Cardiac fibroblast (primary cell): Measurements from ENCODE around the gene MRAP2.

ENCODE experiments used
- DNase-seq, 2 donors: peaks; one replicate each; pipeline versions ENCODE4 v3.0.0 to v3.0.0-alpha.2; 2010; ENCODE audit warnings: low read depth in 2 of 2
- H3K4me3 ChIP-seq, 2 donors: replicated peaks in 1 of 2; 1 replicate in 1 of 2; 2 replicates in 1 of 2; pipeline ENCODE4 v1.5.1; 2011; ENCODE audit warnings: low read depth in 2 of 2, low read length in 2 of 2, mild to moderate bottlenecking in 2 of 2, moderate library complexity in 1 of 2
- TF ChIP-seq, protein P1 (sequence below): IDR thresholded peaks from one replicate; pipeline ENCODE4 v1.5.1; 2011; ENCODE audit warnings: low read depth, mild to moderate bottlenecking, low read length, inconsistent platforms

The MRAP2 gene

DNA sequence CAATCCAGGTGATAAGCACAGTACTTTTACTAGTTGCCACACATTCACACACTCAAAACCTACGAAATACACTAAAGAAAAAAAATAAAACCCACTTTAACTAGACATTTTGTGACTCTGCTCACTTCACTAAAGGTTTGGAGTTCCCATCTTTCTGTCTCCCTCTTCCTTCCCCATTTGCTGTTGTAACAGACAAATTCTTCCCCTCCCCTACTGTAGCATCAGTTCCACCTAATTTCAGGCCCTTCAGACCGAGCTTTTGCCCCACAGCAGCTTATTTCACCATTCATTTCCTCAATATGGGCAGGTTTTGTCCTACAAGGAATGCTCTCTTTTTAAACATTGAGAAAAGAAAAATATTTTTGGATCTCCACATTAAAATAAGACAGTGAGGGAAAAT is 31.3 kb upstream of the MRAP2 start:
- DNase-seq: no peak
- no peak overlapping the region for H3K4me3 ChIP-seq
- TF ChIP-seq, protein P1, sequence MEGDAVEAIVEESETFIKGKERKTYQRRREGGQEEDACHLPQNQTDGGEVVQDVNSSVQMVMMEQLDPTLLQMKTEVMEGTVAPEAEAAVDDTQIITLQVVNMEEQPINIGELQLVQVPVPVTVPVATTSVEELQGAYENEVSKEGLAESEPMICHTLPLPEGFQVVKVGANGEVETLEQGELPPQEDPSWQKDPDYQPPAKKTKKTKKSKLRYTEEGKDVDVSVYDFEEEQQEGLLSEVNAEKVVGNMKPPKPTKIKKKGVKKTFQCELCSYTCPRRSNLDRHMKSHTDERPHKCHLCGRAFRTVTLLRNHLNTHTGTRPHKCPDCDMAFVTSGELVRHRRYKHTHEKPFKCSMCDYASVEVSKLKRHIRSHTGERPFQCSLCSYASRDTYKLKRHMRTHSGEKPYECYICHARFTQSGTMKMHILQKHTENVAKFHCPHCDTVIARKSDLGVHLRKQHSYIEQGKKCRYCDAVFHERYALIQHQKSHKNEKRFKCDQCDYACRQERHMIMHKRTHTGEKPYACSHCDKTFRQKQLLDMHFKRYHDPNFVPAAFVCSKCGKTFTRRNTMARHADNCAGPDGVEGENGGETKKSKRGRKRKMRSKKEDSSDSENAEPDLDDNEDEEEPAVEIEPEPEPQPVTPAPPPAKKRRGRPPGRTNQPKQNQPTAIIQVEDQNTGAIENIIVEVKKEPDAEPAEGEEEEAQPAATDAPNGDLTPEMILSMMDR: no peak

DNA sequence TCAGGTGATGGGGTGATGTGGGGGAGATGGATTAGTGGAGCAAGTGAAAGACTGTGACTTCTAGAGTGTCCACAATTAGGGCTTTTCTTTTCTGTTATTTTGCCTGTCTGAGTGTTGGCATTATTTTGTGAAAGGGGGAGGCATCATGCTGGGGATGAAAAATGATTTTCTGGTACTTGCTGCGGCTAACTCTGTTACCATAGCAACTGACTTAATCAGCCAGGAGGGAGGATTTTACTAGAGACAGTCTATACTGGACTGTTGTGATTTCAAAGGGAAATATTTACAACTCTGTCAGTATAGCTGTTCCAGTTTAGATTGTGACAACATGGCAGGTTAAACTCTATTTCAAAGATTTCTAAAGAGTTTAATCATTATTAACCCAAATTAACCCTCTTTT is 30.4 kb upstream of the MRAP2 start:
- no peak overlapping the region for H3K4me3 ChIP-seq
- TF ChIP-seq, protein P1: no peak
- DNase-seq: no peak

DNA sequence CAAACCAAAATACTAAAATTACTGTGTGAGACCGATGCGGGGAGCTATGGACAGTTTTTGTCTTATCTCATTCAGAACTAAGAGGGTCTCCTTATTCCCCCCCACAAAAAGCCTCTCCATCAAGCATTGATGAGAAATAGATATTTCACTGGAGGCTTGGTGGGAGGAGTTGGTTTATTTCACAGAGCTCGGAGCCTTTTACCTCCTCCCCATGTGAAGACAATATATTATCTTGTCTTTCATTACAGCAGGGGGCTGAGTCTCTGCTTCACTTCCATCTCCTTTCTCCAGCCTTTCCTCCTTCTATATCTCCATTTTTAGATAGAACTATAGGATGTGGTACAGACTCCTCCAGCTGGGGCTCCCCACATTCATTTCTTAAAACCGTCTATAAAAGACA is 29.9 kb upstream of the MRAP2 start:
- DNase-seq: no peak
- H3K4me3 ChIP-seq: no peak overlapping the region
- TF ChIP-seq, protein P1: no peak

DNA sequence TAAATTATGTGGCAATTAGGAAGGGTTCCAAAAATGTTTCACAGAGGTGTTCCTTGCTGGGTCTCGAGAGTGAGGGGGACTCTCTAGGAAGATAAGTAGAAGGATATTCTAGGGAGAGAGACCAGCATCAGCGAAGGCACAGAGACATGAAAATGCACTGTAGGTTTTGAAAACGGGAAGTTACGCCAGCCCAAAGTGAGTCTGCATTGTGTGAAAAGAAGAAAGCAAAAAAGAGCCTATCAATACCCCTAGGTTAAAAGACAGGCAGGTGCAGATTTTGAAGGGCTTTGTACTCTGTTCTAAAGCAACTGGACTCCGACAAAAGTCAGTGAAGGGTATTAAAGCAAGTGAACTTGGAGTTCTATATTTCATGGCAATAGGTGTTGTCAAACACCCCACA is 25.7 kb upstream of the MRAP2 start:
- DNase-seq: no peak
- TF ChIP-seq, protein P1: no peak
- no peak overlapping the region for H3K4me3 ChIP-seq

DNA sequence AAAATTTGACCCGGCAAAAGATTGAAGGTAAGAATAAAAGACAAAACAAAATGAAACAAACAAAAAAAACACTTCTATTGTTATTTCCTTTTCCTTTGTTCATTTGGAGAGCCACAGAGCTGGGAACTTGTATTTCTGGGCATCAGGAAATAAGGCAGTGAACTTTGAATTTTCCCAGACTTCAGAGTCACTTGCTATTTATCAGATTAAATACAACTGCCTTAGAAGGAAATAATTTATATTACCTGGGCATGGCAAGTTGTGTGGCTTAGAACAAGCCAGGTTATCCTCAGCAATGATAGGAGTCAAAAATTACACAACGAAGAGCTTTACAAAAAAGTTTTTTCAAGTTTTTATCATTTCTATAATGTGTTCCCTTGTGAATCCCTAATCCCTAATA is 20.2 kb upstream of the MRAP2 start:
- no peak for DNase-seq
- TF ChIP-seq, protein P1: no peak
- no peak overlapping the region for H3K4me3 ChIP-seq

DNA sequence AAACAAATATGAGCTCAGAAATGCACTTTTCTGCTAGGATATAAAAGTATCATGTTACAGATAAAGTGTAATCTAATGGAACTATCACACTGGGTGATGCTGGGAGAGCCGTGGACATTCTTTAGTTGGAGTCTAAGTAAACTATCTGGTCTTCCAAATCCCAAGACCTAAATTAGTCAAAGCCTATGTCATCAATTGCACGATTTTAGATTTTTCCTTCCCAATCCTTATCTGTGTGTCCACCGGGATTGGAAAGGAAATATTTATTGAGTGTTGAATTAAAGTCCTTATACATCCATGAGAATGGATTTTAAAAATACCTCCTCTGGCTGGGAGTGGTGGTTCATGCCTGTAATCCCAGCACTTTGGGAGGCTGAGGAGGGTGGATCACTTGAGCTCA is 19.6 kb upstream of the MRAP2 start:
- no peak overlapping the region for H3K4me3 ChIP-seq

DNA sequence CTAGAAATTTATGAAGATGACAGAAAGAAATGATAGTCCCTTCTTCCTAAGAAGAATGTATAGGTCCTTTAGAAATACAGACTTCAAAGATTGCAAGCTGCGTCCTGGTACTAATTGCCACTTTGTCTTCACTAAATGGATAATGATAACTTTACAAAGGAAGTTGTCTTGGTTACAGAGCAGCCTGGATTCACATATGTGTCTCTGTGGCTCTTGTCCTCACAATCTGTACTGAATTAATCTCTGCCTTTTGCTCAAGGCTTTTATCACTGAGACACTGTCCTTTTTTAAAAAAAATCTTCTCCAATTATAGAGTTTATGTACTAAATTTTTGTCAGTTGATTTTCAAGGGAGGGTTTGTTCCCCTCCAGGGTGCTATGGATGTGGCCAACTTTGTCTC is 17.5 kb upstream of the MRAP2 start:
- TF ChIP-seq, protein P1: no peak
- no peak for DNase-seq
- H3K4me3 ChIP-seq: no peak overlapping the region

More for the DNA sequence above, 19.6 kb upstream of the MRAP2 start:
- TF ChIP-seq, protein P1: no peak
- DNase-seq: no peak
